ENCODE measurements around the gene SALL3. TPM values are rescaled to one million over a fixed set of nuclear protein-coding genes. Genes with fewer than 3 reads are reported as not detected.

Gene SALL3
- total and polyA plus RNA-seq, 10 donors, result not detected

GRCh38 chr18:78974115-78974761 lies 5.4 kb upstream of the SALL3 start:
- no peak for TF ChIP-seq POLR2A (IDR thresholded peaks at IDR 0.05)
- TF ChIP-seq POLR2AphosphoS5 (IDR thresholded peaks at IDR 0.05), result no peak
- H3K4me3 ChIP-seq, result peak overlapping the region in 7 of 8 donors; percentile 4 to 56 (median 24)
- H3K27ac ChIP-seq, result no peak overlapping the region
- intact Hi-C loops (cut with DNase I; ENCODE audit: low total_unique reads), result no loop called here
- 0 to 6% (median 5%) methylated on average over 9 to 77 of the region's 77 CpGs for WGBS, 5 donors
- peaks cover 3 to 97% (median 76%) of the 10 kb centered on the region in 7 donors for H3K27me3 ChIP-seq (replicated peaks in 1 of 7)
- H3K4me1 ChIP-seq, result peaks cover 11 to 42% (median 25%) of the 10 kb centered on the region in 6 donors
- DNase-seq, result no peak
- no peaks in the 10 kb centered on the region for H3K36me3 ChIP-seq
- no peaks in the 10 kb centered on the region for H3K9me3 ChIP-seq

- no peak for TF ChIP-seq POLR2AphosphoS5 (IDR thresholded peaks at IDR 0.05)
- TF ChIP-seq POLR2A (IDR thresholded peaks at IDR 0.05), result no peak
- TF ChIP-seq CTCF (IDR thresholded peaks at IDR 0.05 in 8 of 11, conservative IDR thresholded peaks at IDR 0.05 in 3 of 11), result no peak
- no peaks in the 10 kb centered on the region for H3K36me3 ChIP-seq
- no peak overlapping the region for H3K4me3 ChIP-seq
- peaks cover 11 to 45% (median 27%) of the 10 kb centered on the region in 6 donors for H3K4me1 ChIP-seq
- intact Hi-C loops (cut with DNase I; ENCODE audit: low total_unique reads), result no loop called here
- no peaks in the 10 kb centered on the region for H3K9me3 ChIP-seq
- no peak for DNase-seq
- WGBS, 5 donors, result 6 to 17% (median 10%) methylated on average over 10 of the region's 10 CpGs
- no peak overlapping the region for H3K27ac ChIP-seq
- H3K27me3 ChIP-seq (replicated peaks in 1 of 7), result peaks cover 3 to 97% (median 83%) of the 10 kb centered on the region in 7 donors
Measured at GRCh38 chr18:78975292-78975691, 4.3 kb upstream of the SALL3 start.

GRCh38 chr18:78975699-78976335 lies 3.8 kb upstream of the SALL3 start:
- no peak for TF ChIP-seq POLR2AphosphoS5 (IDR thresholded peaks at IDR 0.05)
- no peak for TF ChIP-seq POLR2A (IDR thresholded peaks at IDR 0.05)
- no peak overlapping the region for H3K4me3 ChIP-seq
- H3K27me3 ChIP-seq (replicated peaks in 1 of 7), result peaks cover 3 to 97% (median 88%) of the 10 kb centered on the region in 7 donors
- peaks cover 11 to 51% (median 33%) of the 10 kb centered on the region in 6 donors for H3K4me1 ChIP-seq
- H3K36me3 ChIP-seq, result no peaks in the 10 kb centered on the region
- H3K9me3 ChIP-seq, result no peaks in the 10 kb centered on the region
- no peak for DNase-seq
- 9 to 21% (median 13%) methylated on average over 4 of the region's 4 CpGs for WGBS, 5 donors
- no peak overlapping the region for H3K27ac ChIP-seq
- intact Hi-C loops (cut with DNase I; ENCODE audit: low total_unique reads), result no loop called here

GRCh38 chr18:78976765-78977636 lies 2.6 kb upstream of the SALL3 start:
- Histone ChIP-seq H3K9me3 (no peaks in the 10 kb centered on the region), H3K4me1 (peaks cover 11 to 63% (median 38%) of the 10 kb centered on the region in 6 donors), H3K27ac (no peak overlapping the region), H3K27me3 (replicated peaks in 1 of 7) (peaks cover 3 to 97% (median 91%) of the 10 kb centered on the region in 7 donors), H3K4me3 (no peak overlapping the region), H3K36me3 (no peaks in the 10 kb centered on the region)
- intact Hi-C loops (cut with DNase I; ENCODE audit: low total_unique reads), result no loop called here
- 6 to 12% (median 9%) methylated on average over 51 of the region's 51 CpGs for whole genome bisulfite sequencing, 5 donors
- no peak for TF ChIP-seq POLR2AphosphoS5 (IDR thresholded peaks at IDR 0.05)
- no peak for TF ChIP-seq POLR2A (IDR thresholded peaks at IDR 0.05)
- TF ChIP-seq CTCF (IDR thresholded peaks at IDR 0.05 in 8 of 11, conservative IDR thresholded peaks at IDR 0.05 in 3 of 11), result no peak
- no peak for DNase-seq
